Measurements from ENCODE around the gene IDE. TPM values are rescaled to one million over a fixed set of nuclear protein-coding genes. Genes with fewer than 3 reads are reported as not detected.

Gene IDE
- total and polyA plus RNA-seq, 10 of the 15 experiments (the other 5 are each of a cell fraction or from before 2014, with no cell fraction given) = 11.6 to 54.5 (median 33.6) TPM

GRCh38 chr10:92434385-92434784, 139.5 kb downstream of the IDE start (continued):
- TF ChIP-seq IRF5 (IDR thresholded peaks at IDR 0.05; ENCODE audit: borderline replicate concordance) = no peak
- no peak for TF ChIP-seq EED (IDR thresholded peaks at IDR 0.05; ENCODE audit: low read depth)

- no peak overlapping the region for H3K27ac ChIP-seq (ENCODE audit: control insufficient read depth, insufficient read depth)
- H3K4me2 ChIP-seq (ENCODE audit: control insufficient read depth, insufficient read depth) = no peak overlapping the region
- DNase-seq (ENCODE audit: low read depth, low spot score) (no peak), ATAC-seq (no peak), FAIRE-seq (no peak)
- TF ChIP-seq EP300 (IDR thresholded peaks at IDR 0.05; ENCODE audit: borderline replicate concordance in 1 of 2, control insufficient read depth in 1 of 2, low read depth in 2 of 2, low read length in 2 of 2) (no peak), BMI1 (IDR thresholded peaks at IDR 0.05; ENCODE audit: borderline replicate concordance) (no peak), RELB (IDR thresholded peaks at IDR 0.05; ENCODE audit: low read depth) (no peak), JUNB (IDR thresholded peaks at IDR 0.05) (no peak)
- POLR2A ChIA-PET = no interaction called here
- H3K4me3 ChIP-seq = no peak overlapping the region
- no peak overlapping the region for H3K9ac ChIP-seq (ENCODE audit: control insufficient read depth, insufficient read depth, low read length)
- no peaks in the 10 kb centered on the region for H3K79me2 ChIP-seq (ENCODE audit: control insufficient read depth, insufficient read depth, low read length)
- H3K27me3 ChIP-seq (replicated peaks in 1 of 2; ENCODE audit: control insufficient read depth in 2 of 2, insufficient read depth in 2 of 2, low read length in 1 of 2) = no peaks in the 10 kb centered on the region
- SMC1A ChIA-PET (ENCODE audit: uncharacterized antibody, unreplicated experiment) = interaction anchor here (0.6 to 3.0 kb wide), 6 partner anchors 43 to 520 kb away, joined by 3 to 15 read pairs (median 4); no protein-coding TSS in a partner anchor
- H2AFZ ChIP-seq (ENCODE audit: control insufficient read depth, low read depth, low read length) = no peak overlapping the region
- 28% methylated on average over 4 of the region's 4 CpGs for WGBS (ENCODE audit: insufficient coverage, insufficient replicate concordance, low lambda C conversion rate, missing lambda C conversion rate)
- no peaks in the 10 kb centered on the region for H3K9me3 ChIP-seq (replicated peaks; ENCODE audit: control insufficient read depth, insufficient read depth, low read length)
- no peaks in the 10 kb centered on the region for H4K20me1 ChIP-seq (ENCODE audit: control insufficient read depth, insufficient read depth)
- in situ Hi-C loops (cut with MboI) = loop anchor here (5.0 kb wide), 1 partner anchor 345 kb away; no protein-coding TSS in a partner anchor
- CTCF ChIA-PET = interaction anchor here (1.1 to 8.3 kb wide), 5 partner anchors 12 to 377 kb away, joined by 3 to 93 read pairs (median 4); no protein-coding TSS in a partner anchor
- intact Hi-C loops (cut with micrococcal nuclease; ENCODE audit: unreplicated experiment) = loop anchor here (10.0 kb wide), 1 partner anchor 248 kb away; no protein-coding TSS in a partner anchor
- BruUV-seq (replicated peaks) = no TSS peak
- H3K4me1 ChIP-seq (ENCODE audit: control insufficient read depth, insufficient read depth, low read length) = no peaks in the 10 kb centered on the region
- RAD21 ChIA-PET (ENCODE audit: unreplicated experiment) = interaction anchor here (3.4 kb wide), 1 partner anchor 344 kb away, joined by 38 read pairs; no protein-coding TSS in a partner anchor
- H3K36me3 ChIP-seq (ENCODE audit: control insufficient read depth in 2 of 2, insufficient read depth in 2 of 2, low read length in 1 of 2) = no peaks in the 10 kb centered on the region
Observed at GRCh38 chr10:92432596-92432995, 141.3 kb downstream of the IDE start.

All from GM12878 (cell line).